ENCODE data around the gene OSTN.

DNA sequence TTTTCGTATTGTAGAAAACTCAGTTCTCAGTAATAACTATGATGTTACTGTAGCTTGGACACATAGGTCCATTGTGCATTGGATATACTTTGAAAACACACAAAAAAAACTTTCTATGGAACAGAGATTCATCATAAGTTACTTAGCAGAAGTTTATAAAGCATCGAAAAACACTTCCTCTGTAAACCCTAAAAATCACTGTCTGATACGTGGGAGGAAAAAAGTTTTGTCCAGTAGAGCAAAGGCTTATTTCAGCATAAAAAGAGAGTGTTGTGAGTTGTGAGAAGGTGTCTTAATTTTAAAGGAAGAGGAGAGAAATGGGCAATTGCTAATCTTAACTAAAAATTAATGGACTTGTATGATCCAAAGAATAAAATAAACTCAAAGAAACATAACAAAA lies 64.8 kb downstream of the OSTN start:
- TF ChIP-seq, protein P1, sequence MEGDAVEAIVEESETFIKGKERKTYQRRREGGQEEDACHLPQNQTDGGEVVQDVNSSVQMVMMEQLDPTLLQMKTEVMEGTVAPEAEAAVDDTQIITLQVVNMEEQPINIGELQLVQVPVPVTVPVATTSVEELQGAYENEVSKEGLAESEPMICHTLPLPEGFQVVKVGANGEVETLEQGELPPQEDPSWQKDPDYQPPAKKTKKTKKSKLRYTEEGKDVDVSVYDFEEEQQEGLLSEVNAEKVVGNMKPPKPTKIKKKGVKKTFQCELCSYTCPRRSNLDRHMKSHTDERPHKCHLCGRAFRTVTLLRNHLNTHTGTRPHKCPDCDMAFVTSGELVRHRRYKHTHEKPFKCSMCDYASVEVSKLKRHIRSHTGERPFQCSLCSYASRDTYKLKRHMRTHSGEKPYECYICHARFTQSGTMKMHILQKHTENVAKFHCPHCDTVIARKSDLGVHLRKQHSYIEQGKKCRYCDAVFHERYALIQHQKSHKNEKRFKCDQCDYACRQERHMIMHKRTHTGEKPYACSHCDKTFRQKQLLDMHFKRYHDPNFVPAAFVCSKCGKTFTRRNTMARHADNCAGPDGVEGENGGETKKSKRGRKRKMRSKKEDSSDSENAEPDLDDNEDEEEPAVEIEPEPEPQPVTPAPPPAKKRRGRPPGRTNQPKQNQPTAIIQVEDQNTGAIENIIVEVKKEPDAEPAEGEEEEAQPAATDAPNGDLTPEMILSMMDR (conservative IDR thresholded peaks at IDR 0.05; ENCODE audit: low read length): no peak
- no peak for TF ChIP-seq EZH2phosphoT487 (IDR thresholded peaks at IDR 0.05; ENCODE audit: borderline replicate concordance, low read depth, low read length)
